ENCODE results near the gene IGFBPL1.

DNA sequence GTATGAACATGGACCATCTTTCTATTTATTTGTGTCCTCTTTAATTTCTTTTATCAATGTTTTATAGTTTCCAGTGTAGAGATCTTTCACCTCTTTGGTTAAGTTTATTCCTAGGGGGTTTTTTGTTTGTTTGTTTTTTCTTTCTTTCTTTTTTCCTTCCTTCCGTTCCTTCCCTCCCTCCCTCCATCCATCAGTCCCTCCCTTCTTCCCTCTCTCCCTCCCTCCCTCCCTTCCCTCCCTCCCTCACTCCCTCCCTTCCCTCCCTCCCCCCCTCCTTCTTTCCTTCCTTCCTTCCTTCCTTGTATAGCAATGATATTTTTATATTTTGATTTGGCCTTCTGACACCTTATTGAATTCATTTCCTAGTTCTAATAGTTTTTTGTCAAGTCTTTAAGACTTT lies 23.4 kb upstream of the IGFBPL1 start:
- TF ChIP-seq, protein P1, sequence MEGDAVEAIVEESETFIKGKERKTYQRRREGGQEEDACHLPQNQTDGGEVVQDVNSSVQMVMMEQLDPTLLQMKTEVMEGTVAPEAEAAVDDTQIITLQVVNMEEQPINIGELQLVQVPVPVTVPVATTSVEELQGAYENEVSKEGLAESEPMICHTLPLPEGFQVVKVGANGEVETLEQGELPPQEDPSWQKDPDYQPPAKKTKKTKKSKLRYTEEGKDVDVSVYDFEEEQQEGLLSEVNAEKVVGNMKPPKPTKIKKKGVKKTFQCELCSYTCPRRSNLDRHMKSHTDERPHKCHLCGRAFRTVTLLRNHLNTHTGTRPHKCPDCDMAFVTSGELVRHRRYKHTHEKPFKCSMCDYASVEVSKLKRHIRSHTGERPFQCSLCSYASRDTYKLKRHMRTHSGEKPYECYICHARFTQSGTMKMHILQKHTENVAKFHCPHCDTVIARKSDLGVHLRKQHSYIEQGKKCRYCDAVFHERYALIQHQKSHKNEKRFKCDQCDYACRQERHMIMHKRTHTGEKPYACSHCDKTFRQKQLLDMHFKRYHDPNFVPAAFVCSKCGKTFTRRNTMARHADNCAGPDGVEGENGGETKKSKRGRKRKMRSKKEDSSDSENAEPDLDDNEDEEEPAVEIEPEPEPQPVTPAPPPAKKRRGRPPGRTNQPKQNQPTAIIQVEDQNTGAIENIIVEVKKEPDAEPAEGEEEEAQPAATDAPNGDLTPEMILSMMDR (IDR thresholded peaks at IDR 0.05), result no peak
- no peak for TF ChIP-seq POLR2A (IDR thresholded peaks at IDR 0.05)
